Suppressor macrophage treated with lipopolysaccharide for 1 hour (primary cell): ENCODE results near the gene SPEF1.
A peak's percentile ranks its signal among the peaks of the same experiment; 100 is the strongest.

Experiments used
- DNase-seq, 3 donors: peaks; one replicate each; pipeline ENCODE4 v3.0.0-alpha.2; 2020 to 2022

The SPEF1 gene

DNA sequence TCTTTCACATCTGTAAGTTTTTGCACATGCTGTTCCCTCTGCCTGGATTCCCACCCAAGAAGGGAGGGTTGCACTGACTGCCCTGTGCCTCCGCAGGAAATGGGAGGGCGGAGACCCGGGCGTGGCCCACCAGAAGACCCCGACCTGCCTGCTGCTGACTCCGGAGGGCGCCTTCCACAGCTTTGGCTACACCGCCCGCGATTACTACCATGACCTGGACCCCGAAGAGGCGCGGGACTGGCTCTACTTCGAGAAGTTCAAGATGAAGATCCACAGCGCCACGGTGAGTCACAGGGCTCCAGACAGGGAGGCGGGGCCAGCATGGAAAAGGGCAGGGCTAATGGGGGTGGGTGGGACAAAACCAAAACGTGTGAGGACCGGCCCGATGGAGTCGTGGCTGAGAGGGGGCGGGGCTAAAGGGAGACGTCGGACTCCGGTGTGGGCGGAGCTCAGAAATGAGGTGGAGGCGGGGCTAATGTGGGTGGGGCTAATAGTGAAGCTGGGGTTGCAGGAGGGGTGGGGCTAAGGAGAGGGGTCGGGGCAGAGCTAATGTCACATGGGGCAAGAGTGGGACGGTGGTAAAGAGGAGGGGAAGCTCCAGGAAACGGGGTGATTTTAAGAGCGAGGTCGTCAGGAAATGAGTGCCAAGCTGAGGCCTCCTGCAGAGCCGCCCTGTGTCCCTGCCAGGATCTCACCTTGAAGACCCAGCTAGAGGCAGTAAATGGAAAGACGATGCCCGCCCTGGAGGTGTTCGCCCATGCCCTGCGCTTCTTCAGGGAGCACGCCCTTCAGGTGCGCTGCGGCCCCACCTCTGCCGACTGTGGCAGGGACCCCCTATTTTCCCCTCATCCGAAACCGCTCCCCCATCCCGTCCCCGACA, 36.2 kb downstream of the SPEF1 start:
- DNase-seq: peak; percentile 87 to 92 (median 90)

DNA sequence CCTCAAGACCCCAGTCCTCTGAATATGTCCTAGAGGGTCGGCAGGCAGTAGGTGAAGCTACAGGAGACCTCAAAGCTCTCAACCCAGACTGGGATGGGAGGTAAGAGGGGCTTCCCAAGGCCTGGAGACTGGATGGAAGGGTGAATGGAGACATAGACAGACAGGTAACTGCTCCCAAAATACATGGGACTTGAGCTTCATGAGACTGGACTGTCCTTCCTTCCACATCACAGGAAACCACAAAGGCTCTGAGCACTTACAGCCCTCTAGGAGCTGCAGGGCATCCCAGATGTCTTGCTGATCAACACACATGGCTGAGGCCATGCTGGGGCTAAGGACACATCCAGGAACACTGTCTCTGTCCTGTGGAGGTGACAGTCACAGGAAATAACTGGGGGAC, 37.2 kb downstream of the SPEF1 start:
- DNase-seq: no peak

DNA sequence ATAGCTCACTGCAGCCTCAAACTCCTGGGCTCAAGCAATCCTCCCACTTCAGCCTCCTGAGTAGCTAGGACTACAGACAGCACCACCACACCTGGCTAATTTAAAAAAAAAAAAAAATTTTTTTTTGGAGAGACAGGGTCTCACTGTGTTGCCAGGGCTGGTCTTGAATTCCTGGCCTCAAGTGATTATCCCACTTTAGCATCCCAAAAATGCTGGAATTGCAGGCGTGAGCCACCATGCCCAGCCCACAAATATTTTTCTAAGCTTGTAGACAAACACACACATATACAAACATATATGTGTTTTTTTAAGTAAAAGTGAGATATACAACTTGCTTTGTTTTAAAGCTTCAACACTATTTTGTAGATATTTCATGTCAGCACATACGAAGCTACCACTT, 38.0 kb downstream of the SPEF1 start:
- DNase-seq: no peak

DNA sequence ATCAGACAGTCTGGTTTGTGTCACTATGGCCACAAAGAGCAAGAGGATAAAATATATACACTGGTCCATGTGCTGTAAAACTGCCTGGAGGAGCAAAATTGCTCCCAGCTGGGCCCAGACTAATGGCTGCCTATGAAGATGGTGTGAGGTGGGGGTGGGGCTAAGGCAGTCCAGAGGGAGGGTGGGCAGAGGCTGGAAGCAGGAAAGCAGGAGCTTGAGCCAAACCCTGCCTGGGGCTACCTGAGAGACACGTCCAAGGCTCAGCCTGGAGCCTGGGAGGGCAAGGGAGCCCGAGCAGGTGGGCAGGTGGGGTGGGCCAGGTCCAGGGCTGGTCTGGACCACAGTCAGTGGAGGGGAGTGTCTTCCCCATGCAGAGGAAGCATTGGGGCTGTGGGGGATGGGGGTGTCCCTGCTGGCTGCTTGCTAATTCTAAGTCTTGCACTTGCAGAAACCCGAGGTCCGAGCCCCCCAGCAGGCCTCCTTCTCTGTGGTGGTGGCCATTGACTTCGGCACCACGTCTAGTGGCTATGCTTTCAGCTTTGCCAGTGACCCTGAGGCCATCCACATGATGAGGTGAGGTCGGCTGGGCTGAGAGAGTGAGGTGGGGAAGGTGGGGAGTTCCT, 39.3 kb downstream of the SPEF1 start:
- no peak for DNase-seq

DNA sequence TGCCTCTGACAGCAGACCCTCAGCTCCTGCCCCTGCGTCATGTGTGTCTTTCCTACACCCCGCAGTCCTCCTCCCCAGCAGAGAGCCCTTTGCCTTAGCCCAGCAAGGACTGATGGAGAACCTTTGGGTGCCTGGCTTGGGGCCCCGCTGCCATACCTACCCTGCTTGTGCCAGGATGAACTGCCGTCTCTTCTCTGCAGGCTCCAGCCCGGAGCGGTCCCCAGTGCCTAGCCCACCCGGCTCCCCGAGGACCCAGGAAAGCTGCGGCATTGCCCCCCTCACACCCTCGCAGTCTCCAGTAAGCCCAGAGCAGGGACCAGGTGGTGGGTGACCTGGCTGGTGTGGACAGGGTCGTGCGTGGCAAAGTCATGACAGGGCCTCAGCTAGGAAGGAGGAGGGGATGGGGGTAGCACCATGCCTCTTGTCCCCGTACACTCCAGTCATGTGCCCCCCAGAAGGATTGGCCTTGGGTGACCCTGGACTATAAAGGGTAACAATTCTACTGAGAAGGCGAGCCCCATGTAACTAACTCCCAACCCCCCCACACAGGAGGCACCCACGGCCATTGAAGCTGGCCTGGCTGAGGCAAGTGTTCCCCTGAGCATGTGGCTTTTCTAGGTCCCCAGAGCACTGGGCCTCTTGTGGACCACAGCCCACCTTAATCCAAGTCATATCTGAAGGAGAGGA, 40.5 kb downstream of the SPEF1 start:
- DNase-seq: no peak

DNA sequence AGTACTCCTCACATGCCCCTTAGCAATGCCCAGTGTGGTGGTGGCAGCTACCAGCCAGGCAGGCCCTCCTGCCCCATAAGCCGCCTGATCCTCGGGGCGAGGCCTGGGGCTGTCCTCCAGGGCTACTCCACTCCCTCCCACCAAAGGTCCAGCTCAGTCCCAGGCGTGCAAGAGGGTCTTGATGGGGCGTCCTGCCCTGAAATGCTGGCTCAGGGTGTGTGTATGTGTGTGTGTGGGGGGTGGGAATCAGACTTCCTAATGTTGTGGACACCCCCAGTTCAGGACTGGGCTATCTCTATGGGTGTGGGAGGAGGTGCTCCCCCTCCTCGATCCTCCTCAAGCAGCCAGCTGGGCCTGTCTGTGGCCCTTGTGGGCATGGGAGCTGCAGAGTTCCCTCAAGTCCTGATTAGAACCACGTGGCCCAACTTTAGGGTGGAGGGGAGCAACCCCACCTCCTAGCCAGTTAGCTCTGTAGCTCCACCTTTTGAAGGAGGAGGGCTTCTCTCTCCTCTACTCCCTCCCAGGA, 41.3 kb downstream of the SPEF1 start:
- DNase-seq: no peak

DNA sequence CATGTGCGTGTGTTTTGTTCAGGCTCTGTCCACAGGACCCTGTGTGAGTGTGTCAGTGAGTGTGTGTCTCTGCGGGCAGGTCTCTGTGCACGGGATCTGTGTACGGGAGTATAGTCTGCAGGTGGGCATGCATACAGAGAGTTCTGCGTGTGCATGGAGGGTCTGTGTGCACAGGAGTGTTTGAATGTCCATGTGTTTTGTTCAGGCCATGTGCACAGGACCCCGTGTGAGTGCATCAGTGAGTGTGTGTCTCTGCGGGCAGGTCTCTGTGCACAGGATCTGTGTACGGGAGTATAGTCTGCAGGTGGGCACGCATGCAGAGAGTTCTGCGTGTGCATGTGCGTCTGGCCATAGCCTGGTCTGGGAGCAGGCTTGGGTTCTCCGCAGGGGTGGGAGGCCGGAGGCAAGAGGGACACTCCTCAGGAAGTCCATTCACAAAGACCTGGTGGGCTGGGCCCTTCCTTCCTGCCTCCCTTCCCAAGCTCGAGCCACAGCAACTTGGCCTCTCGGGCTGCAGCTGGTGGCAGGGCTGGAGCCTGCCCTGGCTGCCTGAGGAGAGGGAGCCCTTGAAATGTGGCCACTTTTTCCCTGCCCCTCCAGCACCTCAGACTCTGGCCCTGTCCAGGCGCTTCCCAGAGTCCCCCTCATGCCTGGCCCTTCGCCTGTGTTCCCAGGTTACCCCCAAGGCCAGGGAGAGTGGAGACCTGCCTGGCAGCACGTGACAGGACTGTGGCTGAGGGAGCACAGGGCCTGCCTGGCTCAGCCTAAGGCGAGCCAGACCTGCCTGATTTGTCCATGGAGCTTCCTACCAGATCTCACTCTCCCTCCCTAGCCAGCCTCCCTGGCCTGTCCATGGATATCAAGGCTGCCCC, 42.0 kb downstream of the SPEF1 start:
- DNase-seq: no peak

DNA sequence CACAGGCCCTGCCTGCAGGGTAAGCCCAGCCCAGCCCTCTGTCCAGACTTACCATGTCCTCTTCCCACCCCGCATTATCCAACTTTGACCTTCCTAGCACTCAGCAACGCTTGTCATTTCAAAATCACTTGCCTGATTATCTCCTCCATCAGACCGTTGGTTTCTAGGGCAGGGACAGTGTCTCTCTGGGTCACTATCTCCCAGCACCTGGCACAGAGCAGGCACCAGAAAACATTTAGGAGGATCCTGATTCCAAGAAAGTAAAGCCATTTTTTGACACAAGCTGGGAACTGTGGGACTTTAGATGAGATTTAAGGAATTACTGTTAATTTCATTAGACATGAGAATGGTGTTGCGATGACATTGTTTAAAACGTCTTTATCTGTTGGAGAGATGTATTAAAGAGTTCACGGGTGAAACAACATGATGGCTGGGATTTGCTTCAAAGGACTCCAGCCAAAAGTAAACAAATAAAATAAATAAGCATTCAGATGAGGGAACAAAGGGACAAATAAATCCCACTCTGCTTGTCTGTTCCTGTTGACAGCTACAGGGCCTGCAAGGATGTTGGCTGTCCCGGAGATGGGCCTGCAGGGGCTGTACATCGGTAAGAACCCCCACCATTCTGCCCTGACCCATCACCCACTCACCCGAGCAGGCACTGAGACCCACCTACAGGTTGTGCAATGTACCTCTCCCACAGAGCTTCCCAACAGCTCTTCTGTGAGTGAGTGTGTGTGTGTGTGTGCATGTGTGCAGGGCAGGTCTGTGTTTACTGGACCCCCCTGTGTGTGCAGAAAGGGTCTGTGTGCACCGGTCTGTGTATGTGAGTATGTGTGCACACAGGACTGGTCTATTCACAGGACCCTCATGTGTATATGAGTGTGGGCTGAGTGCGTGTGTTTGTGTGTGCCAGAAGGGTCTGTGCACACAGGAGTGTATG, 42.9 kb downstream of the SPEF1 start:
- no peak for DNase-seq

DNA sequence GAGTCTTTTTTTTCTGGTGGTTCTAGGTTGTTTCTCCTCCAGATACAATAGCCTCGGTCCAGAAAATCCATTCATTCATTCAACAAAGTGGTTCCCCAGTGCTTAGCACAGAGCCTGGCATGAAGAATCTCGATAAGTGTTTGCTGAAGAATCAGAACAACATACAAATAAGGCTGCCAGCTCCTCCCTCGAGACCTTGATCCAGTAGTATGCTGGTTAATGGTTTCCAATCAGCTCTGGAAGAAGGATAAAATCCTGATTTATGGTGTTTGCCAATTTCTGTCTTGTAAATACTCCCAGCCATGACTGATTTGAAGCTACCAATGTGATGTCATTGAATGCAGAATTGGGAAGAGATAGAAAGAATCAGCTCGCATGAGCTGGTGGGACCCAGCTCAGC, 45.5 kb downstream of the SPEF1 start:
- DNase-seq: no peak

DNA sequence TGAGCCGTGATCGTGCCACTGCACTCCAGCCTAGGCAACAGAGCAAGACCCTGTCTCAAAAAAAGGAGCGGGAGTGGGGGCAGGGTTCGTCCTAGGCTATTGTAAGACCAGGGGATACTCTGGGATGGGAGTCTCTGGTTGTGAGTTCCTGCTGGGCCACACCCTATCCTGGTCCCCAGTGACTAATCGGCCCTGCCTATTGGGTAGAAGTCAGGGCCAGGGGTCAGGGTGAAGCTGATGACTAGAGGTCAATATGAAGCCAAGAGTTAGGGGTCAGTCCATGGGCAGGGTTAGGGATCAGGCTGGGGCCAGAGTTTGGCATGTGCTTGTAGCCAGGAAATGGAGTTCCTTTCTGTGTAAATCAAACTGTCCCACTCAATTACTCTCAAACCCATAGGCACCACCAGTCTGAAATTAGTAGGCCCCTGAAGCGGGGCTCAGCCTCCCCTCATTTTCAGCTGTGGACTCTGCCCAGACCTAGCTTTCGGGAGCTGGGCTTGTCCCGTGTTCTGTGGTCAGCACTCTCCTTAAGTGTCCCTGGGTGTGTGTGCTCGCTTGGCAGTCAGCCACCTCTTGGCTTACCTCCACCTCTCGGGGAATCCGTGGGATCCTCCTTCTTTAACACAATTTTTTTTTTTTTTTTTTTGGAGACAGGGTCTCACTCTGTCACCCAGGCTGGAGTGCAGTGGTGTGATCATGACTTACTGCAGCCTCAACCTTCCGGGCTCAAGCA, 47.0 kb downstream of the SPEF1 start:
- DNase-seq: no peak

DNA sequence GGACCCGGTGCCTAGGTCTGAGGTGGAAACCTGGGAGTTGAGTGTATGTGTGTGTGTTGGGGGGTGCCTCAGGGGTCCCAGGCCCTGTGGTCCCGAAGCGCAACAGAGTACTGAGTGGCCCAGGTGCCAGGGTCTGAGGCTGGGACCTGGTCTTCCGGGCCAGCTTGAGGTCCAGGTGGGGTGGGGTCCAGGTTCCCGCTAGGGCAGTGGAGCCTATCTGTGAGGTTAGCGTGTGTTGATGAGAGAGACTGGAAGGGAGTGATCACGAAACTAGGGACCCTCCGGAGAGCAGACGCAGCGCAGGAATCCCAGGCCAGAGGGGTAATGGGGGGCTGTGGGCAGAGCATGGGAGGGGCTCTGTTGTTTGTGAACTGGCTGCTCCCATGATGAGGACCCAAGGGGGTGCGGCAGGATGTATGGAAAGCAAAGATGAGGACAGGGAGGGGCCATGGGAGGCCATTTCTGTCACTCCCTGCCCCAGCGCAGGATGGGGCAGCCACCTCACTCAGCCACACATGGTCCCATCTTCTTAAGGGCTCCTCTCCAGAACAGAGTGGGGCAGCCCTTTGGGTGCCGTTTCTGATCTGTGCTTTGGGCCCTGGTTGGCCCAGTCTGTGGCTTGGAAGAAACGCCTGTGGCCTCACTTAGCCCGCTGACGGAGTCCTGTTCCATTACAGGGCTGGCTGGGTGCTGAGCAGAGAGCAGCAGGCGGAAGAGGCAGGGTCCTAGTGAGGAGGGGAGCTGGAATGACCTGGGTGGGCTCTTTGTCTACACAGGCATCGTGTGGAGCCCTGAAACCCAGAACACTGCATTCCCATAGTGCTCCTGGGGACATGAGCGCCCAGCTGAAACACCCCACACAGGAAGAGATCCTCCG, 47.9 kb downstream of the SPEF1 start:
- DNase-seq: no peak

DNA sequence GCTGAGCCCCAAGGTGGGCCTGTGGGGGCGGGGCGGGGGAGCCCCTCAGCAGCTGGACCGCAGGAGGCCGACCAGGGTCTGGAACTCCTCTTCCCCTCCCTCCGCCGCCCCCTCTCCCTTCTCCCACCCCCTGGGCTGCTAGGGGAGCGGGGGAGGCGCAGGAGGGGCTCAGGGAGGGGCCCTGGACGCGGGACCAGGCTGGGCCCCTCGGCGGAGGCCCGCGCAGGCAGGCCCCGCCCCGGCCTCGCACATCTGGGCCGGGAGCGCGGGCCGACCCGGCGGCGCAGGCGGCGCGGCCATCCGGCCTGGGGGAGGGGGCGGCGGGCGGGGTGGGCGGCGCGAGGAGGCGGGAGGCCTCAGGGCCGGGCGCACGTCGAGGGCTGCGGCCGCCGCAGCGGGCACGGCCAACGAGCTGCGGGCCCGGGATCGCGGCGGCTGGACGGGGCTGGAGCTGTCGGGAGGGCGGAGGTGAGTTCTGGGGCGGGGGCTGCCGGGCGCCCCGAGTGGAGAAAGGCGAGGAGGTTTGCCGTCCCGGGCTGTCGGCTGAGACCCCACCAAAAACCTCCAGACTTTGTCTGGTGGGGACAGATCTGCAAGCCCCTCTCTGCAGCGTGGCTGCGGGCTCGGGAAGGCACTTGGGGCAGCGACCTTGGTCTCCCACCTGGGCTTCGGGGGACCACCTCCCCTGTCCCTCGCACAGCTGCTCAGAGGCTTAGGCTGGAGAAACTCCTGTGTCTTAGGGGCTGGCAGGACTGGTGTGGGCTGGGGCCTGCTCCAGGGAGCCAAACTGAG, 48.7 kb downstream of the SPEF1 start, which contains the start of gene HSPA12B:
Gene HSPA12B (plus strand): TSS at position 359 of the 792 bp plus-strand sequence. CDS start 5,990 bp downstream, outside the sequence.
- DNase-seq: peak in 1 of 3 donors; percentile 22

DNA sequence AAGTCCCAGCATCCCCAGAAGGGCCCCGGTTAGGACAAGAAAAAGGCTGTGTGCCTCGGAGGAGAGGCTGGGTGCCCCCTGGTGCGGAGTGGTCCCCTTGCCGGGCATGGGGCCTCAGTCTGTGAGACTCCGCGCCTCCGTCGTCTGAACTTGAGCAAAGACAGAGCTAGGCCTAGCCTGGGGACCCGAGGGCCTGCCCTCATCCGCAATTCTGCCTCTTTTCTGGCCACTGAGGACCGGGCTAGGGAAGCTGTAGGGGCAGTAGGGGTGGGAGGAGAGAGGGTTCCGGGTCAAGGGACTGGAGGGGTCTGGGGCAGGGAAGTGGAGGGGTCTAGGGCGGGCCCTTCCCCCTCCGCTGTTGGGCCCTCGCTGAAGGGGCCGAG, 49.3 kb downstream of the SPEF1 start:
- no peak for DNase-seq

DNA sequence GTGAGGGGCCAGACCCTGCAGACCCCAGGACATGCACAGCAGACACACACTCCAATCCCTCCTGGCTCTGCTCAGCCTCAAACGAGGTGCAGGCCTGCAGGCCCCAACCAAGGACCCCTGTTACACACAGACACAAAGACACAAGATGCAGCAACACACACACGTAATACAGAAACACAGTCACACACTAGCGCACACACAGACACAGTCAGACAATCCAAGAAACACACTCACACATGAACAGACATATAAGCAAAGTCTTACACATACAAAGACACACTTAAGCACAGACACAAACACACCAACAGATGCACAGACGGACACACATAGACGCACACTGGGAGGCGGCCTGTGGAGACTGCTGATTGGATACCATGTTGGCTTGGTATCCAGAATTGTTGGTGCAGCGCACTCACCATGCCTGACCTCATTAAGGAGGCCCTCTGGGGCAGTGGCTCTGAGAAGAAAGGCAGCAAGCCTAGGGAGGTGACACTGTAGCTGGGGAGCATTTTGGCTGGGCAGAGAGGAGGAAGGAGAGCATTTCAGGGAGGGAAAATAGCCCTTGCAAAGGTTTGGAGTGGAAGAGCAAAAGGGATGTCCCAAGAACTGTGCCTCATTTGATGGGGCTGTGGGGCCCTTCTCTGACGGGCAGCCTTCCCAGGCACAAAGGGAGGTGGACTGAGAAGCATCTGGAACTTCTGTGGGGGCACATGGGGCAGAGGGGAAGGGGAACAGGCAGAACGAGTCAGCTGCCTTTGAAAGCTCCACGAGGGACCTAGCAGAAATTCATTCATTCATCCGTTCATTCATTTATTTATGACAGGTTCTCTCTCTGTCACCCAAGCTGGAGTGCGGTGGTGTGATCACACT, 50.2 kb downstream of the SPEF1 start:
- no peak for DNase-seq

DNA sequence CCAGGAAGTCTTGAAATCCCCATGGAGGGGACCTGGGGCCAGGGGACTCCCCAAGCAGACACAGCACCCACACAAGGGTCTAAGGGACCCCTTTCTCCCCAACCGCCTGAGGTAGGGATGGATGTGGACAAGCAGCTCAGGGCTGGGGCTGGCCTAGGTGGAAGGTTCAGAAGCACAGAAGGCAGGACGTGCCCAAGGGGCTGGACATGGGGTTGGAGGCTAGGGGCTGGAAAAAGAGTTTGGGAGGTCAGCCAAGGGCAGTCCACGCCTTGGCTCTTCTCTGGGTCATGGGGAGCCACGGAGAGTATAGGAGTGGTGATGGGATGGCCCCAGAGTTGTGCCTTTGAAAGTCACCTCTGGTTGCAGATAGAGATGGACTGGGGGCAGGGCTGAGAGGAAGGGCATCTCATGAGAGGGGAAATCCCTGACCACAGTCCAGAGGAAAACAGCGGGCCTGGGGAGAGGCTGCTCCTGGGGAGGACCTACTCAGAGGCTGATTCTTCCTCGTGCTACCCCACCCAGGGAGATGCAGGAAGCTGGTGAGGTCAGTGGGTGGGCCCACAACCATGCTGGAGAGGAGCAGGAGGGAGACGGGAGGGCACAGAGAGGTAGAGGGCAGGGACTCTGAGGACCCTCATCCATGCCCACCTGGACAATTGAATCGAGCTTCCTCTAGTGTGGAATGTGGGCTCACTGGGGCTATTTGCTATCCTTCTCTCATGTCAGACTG, 51.3 kb downstream of the SPEF1 start:
- DNase-seq: peak; percentile 54 to 68 (median 56)

DNA sequence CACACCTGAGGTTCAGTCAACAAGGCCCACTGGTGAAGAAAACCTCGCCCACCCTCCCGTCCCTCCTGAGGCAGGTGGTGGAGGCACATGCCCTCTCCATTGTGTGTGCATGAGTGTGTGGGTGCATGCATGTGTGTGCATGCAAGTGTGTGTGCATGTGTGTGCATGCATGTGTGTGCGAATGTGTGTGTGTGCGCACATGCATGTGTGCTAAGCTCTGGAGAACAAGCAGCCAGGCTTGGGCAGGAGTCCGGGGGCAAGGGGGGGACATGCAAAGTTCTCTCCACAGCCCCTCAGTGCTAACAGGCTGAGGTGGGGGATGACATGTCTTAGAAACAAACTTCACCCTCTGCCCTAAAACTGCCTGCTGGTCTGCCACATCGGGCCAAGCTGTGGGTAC, 51.9 kb downstream of the SPEF1 start:
- DNase-seq: no peak

DNA sequence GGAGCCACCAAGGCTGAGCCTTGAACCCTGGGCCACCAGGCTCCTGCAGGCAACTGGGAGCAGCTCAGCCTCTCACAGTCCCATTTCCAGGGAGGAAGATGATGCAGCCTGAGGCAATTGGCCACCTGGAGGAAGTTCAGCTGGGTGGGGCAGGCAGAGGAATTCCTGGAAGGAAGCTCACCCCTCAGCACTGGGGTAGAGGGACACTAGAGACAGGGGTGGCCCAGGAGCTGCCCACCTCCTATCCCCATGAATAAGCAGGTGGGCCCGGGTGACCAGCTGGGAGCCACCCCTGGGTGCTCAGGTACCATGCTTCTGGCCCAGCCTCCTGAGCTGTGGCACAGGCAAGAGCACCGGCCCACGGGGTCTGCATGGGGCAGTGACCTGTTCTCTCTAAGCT, 52.4 kb downstream of the SPEF1 start:
- DNase-seq: no peak
